Measurements from ENCODE around the gene ASXL1.

ASXL1 gene

GRCh38 chr20:32400476-32400875 lies 42.3 kb downstream of the ASXL1 start:
- no peak for TF ChIP-seq CTCF (conservative IDR thresholded peaks at IDR 0.05)
- H3K27ac ChIP-seq = no peak overlapping the region

- TF ChIP-seq CTCF (conservative IDR thresholded peaks at IDR 0.05) = no peak
- H3K27ac ChIP-seq = no peak overlapping the region
Observed at GRCh38 chr20:32404017-32404416, 45.9 kb downstream of the ASXL1 start.

- no peak for TF ChIP-seq CTCF (conservative IDR thresholded peaks at IDR 0.05)
- H3K27ac ChIP-seq = no peak overlapping the region
Observed at GRCh38 chr20:32406701-32407100, 48.6 kb downstream of the ASXL1 start.

- peak overlapping the region; percentile 18; the same call in 1 of the 2 replicates for H3K27ac ChIP-seq
Observed at GRCh38 chr20:32407131-32407750, 49.1 kb downstream of the ASXL1 start.

GRCh38 chr20:32411955-32412706 lies 54.0 kb downstream of the ASXL1 start:
- no peak overlapping the region for H3K27ac ChIP-seq
- TF ChIP-seq CTCF (conservative IDR thresholded peaks at IDR 0.05) = no peak

- no peak for TF ChIP-seq CTCF (conservative IDR thresholded peaks at IDR 0.05)
- no peak overlapping the region for H3K27ac ChIP-seq
Observed at GRCh38 chr20:32415494-32415893, 57.4 kb downstream of the ASXL1 start.

GRCh38 chr20:32416206-32416605 lies 58.1 kb downstream of the ASXL1 start:
- TF ChIP-seq CTCF (conservative IDR thresholded peaks at IDR 0.05) = no peak
- no peak overlapping the region for H3K27ac ChIP-seq

GRCh38 chr20:32418376-32418775 lies 60.2 kb downstream of the ASXL1 start:
- H3K27ac ChIP-seq = no peak overlapping the region
- TF ChIP-seq CTCF (conservative IDR thresholded peaks at IDR 0.05) = no peak

Data from VCaP (cell line).